AG10803 (cell line): ENCODE measurements around the gene KCNAB1.
A peak's percentile ranks its signal among the peaks of the same experiment; 100 is the strongest.

ENCODE experiments used
- DNase-seq: peaks from one replicate; pipeline ENCODE4 v3.0.0; 2010; ENCODE audit warnings: low read depth
- H3K4me3 ChIP-seq: 2 replicates; pipeline ENCODE4 v1.5.1; 2011; ENCODE audit warnings: mild to moderate bottlenecking, low read length, control low read depth
- TF ChIP-seq, protein P1 (sequence below): conservative IDR thresholded peaks from 2 replicates; pipeline ENCODE4 v1.5.1; 2011; ENCODE audit warnings: mild to moderate bottlenecking, low read length, control low read depth, inconsistent platforms

Gene KCNAB1

DNA sequence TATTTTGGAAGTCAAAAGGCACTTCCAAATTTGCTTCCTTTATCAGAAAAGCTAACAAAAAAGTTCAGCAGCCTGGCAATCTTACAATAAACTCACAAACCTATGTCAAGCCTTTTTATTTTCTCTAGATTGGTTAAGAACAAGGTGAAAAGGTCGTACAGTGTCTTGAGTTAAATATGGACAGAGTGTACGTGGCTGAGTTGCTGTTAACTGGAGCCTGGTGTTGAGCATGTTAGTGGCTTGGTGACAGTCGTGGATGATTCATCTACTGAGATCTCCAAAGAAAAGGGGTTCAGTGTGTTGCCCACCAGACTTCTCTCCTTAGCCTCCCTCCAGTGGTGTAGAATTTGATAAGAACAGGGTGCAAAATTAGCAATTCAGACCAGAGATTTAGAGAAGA, 344.8 kb downstream of the KCNAB1 start:
- TF ChIP-seq, protein P1, sequence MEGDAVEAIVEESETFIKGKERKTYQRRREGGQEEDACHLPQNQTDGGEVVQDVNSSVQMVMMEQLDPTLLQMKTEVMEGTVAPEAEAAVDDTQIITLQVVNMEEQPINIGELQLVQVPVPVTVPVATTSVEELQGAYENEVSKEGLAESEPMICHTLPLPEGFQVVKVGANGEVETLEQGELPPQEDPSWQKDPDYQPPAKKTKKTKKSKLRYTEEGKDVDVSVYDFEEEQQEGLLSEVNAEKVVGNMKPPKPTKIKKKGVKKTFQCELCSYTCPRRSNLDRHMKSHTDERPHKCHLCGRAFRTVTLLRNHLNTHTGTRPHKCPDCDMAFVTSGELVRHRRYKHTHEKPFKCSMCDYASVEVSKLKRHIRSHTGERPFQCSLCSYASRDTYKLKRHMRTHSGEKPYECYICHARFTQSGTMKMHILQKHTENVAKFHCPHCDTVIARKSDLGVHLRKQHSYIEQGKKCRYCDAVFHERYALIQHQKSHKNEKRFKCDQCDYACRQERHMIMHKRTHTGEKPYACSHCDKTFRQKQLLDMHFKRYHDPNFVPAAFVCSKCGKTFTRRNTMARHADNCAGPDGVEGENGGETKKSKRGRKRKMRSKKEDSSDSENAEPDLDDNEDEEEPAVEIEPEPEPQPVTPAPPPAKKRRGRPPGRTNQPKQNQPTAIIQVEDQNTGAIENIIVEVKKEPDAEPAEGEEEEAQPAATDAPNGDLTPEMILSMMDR: no peak
- no peak for DNase-seq

DNA sequence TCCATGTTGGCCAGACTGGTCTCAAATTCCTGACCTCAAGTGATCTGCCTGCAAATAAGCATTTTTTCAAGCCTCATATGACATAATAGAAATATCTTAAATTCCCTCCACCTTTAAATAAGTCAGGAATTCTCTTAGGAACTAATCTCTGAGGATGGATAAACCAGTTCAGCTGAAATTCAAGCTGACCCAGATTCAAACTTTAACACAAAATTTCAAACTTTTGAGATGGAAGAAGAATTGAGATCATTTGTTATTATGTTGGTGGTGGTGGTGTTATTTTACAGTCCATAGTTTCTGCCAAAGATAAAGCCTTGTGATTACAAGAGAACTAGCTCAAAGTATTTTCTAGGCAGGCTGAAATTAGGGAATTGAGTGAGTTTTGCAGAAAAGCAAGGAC, 349.1 kb downstream of the KCNAB1 start:
- TF ChIP-seq, protein P1: no peak
- peak; percentile 20 for DNase-seq
- H3K4me3 ChIP-seq: no peak overlapping the region

More for the DNA sequence above, 344.8 kb downstream of the KCNAB1 start:
- H3K4me3 ChIP-seq: no peak overlapping the region

DNA sequence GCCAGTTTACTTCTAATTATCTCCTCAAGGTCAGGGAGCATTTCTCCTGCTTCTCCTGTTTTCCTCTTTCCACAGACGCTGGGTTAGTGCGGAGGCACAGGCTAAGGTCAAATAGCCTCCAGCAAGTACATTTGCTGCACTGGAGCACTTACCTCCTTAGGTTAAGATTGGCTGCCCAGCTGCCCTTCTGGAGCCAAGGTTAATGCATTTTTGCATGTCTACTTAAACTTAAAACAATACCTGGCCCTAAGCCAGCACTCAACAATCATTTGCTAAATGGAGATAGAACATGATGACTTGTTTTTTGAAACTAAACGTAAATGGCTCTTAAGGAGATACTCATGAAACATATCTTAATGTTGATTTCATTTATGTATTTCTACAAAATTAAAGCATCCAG, 351.1 kb downstream of the KCNAB1 start:
- no peak for DNase-seq
- no peak overlapping the region for H3K4me3 ChIP-seq
- TF ChIP-seq, protein P1: no peak

DNA sequence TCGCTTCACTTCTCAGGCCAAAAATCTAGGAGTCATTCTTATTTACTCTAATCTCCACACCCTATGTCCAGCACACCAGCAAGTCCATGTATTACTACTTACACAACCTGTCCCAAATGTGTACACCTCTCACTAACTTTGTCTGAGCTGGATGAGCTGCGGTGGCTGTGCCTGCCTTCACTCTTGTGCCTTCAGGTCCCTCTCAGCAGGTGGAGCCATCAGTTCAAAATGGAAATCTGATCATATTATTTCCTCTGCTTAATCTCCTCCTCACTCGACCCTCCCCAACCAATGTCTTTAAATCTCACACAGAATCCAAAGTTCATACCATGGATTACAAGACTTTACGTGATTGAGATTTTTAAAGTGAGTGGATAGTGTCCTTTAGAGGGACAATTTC, 351.8 kb downstream of the KCNAB1 start:
- no peak for DNase-seq
- TF ChIP-seq, protein P1: no peak
- H3K4me3 ChIP-seq: no peak overlapping the region

DNA sequence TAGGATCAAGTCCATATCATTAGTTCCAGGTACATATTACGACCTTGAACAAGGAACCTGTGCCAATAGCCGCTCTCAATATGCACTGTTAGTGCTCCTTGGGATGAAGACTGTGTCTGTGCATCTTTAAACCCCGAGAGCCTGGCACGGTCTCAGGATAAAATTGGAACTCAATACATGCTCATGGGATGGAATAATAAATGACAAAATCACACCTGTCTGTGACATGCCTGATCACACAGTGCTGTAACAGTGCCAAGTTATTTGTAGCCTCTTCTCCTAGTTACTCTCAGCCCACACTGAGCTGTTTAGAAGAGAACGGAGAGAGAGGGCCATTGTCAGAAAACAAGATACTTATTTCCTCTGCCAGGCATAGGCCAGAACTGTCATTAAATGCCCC, 352.3 kb downstream of the KCNAB1 start:
- TF ChIP-seq, protein P1: no peak

DNA sequence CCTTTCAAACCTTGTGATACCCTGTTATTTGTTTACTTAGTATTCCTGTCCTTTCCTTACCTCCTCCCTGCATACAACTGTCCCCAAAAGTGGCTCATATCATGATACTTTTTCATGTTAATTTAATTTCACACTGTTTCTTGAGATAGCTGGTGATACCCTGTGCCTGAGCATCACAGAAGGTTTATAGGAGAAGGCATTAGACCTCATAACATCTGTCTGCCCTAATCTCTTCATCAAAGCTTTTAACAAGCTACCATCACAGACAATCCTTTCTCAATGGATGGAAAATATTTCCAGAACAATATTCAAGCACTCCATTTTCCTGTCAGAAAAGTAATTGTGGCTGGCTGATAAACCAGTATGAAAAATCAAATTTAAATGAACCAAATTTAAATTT, 353.0 kb downstream of the KCNAB1 start:
- DNase-seq: no peak
- H3K4me3 ChIP-seq: no peak overlapping the region
- TF ChIP-seq, protein P1: no peak

More for the DNA sequence above, 352.3 kb downstream of the KCNAB1 start:
- DNase-seq: no peak
- H3K4me3 ChIP-seq: no peak overlapping the region

DNA sequence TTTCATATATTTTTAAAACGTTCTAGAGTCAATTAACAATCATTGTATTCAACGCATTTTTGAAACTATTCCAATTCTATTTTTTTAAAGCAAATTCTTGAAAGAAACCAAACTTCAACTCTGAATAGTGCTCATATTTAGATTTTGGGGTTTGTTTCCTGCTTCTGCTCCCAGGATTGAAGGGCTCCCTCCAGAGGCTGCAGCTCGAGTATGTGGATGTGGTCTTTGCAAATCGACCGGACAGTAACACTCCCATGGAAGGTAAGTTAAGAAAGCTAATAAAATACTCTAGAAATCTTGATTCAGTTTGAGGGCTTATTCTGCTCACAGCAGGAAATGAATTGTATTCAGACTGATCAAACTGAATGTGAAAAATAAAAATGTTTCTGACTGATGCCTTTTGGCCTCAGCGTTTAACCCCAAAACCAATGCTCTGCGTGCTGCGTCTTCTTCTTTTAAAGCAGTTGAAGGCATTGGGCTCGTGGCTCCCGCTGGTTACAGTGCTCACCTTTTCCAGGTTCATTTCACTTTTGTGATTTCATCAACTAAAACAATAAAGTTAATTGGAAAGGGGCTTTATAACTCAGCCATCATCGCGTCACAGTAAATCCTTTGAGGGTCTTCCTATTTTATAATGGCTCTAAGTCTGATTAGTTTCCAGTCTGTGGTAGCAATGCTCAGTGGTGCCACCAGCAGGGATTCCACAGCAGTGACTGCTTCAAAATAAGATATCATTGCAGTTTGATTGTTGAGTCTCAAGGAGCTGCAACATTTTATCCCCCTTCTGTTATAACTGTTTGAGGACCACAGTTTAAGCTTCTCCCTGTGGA, 354.4 kb downstream of the KCNAB1 start:
- TF ChIP-seq, protein P1: peak; percentile 45
- no peak overlapping the region for H3K4me3 ChIP-seq
- DNase-seq: peak; percentile 13
